Measurements from ENCODE around the gene CERS1.
"Not testable (repeated sequence)": the region's sequence is repeated elsewhere in the genome, so short reads cannot be mapped to it uniquely, and the experiment has no call there.

The CERS1 gene

DNA sequence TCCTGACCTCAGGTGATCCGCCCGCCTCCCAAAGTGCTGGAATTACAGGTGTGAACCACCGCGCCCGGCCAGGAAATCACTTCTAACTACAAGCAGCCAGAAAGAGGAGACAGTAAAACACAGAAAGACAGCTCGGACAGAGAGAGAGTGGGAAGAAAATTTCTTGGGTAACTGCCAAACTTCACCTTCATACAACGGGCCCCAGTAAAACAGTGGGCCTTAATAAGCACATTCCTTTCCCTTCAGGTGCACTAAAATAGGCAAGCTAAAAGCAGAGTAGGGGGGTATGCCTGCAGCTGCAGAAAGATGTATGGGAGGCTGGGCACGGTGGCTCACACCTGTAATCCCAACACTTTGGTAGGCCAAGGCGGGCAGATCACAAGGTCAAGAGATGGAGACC is 21.6 kb upstream of the CERS1 start:
- DNase-seq = not testable (repeated sequence)

GRCh38 chr19:18915639-18916038 is 19.7 kb upstream of the CERS1 start:
- DNase-seq = peak in 1 of 2 experiments; percentile 49

GRCh38 chr19:18913466-18913865 is 17.5 kb upstream of the CERS1 start:
- no peak for DNase-seq

- no peak for DNase-seq
These were observed 17.0 kb upstream of the CERS1 start for GRCh38 chr19:18912933-18913332.

GRCh38 chr19:18910801-18911436 is 15.0 kb upstream of the CERS1 start:
- DNase-seq = no peak

DNA sequence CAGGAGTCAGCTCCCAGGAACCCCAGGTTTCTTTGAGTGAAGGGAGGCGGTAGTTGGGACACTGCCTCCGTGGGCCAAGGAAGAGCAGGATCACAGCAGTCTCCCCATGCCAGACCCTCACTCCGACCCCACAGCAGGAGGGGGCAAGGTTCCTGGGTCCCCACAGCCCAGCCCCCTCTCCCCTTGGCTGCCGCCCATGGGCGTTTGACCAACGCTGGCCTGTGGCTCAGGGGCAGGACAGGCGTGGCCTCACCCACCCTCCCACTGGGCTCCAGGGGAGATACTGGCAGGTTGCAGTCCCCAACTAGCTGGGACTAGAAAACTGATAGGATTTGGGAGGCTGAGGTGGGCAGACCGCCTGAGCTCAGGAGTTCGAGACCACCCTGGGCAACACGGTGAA is 14.1 kb upstream of the CERS1 start:
- no peak for DNase-seq

DNA sequence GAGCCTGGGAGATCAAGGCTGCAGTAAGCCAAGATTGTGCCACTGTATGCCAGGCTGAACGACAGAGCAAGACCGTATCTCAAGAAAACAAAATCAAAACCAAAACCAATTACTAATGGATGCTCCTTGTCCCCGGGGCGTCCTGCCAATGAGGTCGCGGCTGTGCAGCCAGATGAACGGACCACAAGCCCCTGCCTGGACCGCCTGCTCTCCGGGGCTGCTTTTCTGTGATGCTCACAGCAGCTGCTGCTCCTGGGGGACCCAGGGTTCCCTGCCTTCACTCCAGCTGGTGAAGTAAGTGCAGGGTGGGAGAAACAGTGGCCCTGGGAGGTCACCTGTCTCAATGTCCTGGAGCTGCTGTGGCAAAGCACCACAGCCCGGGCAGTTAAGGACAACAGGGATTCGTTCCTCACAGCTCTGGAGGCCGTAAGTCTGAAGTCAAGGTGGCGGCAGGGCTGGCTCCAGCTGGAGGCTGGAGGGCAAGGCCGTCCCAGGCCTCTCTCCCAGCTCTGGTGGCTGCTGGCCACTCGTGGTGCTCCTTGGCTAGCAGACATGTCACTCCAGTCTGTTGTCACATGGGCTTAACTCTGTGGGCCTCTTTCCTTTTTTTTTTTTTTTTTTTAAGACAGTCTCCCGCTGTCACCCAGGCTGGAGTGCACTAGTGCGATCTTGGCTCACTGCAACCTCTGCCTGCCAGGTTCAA is 13.1 kb upstream of the CERS1 start:
- no peak for DNase-seq

GRCh38 chr19:18906605-18907519 is 10.9 kb upstream of the CERS1 start:
- DNase-seq = no peak

- no peak for DNase-seq
These were observed 9.7 kb upstream of the CERS1 start for GRCh38 chr19:18905513-18906236.

- DNase-seq = no peak
These were observed 9.1 kb upstream of the CERS1 start for GRCh38 chr19:18905058-18905456.

- no peak for DNase-seq
These were observed 8.5 kb upstream of the CERS1 start for GRCh38 chr19:18904334-18905057.

- DNase-seq = no peak
These were observed 7.4 kb upstream of the CERS1 start for GRCh38 chr19:18903156-18904037.

GRCh38 chr19:18902519-18902918 is 6.6 kb upstream of the CERS1 start:
- not testable (repeated sequence) for DNase-seq

GRCh38 chr19:18901491-18901890 is 5.5 kb upstream of the CERS1 start:
- DNase-seq = no peak

DNA sequence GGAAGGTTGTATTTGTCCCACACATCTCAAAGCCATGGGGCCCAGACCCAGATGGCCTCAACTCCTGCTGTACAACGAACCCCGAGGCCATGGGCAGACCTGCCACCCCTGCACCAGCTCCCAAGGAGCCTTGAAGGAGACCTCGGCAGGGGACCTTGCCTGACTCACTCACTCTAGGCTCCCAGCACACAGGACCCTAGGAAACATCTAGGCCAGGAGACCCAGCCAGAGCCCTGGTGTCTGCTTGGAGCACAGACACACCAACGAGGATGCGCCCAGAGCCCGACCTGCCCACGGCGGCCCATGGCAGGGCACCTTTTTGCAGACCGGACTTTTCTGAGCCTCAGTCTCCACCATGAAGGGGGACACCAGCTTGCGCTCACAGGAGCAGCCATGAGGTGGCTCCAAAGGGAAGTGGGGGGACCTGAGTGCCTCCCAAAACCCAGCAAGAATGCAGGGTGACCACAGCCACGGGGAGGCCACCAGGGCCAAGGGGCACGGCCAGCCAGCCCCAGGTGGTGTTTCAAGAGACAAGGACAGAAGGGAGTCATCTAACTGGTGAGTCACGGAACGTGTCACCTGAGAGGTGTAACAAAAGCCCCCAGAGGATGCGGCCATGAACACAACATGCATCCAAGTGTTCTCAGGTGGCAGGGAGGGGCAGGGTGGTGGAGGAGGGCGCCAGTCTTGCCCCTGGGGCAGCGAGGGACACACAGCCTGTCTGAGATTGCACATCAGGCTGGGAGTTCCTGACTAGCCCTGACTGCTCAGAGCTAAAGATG is 4.9 kb upstream of the CERS1 start:
- DNase-seq = no peak

GRCh38 chr19:18899624-18900560 is 3.9 kb upstream of the CERS1 start:
- no peak for DNase-seq

GRCh38 chr19:18898607-18899408 is 2.9 kb upstream of the CERS1 start:
- no peak for DNase-seq

- peak in 1 of 2 experiments; percentile 3 for DNase-seq
These were observed 2.2 kb upstream of the CERS1 start for GRCh38 chr19:18898081-18898606.
